Germinal center (tissue), 1 donor: ENCODE measurements around the gene GPR82.
"Not testable (repeated sequence)": the region's sequence is repeated elsewhere in the genome, so short reads cannot be mapped to it uniquely, and the experiment has no call there.

Experiments used
- DNase-seq: peaks from one replicate; pipeline ENCODE4 v3.0.0; 2012; ENCODE audit warnings: mixed read lengths, low spot score

Gene GPR82, protein sequence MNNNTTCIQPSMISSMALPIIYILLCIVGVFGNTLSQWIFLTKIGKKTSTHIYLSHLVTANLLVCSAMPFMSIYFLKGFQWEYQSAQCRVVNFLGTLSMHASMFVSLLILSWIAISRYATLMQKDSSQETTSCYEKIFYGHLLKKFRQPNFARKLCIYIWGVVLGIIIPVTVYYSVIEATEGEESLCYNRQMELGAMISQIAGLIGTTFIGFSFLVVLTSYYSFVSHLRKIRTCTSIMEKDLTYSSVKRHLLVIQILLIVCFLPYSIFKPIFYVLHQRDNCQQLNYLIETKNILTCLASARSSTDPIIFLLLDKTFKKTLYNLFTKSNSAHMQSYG

GRCh38 chrX:41723826-41724225 lies at the start of gene GPR82:
Gene GPR82, plus strand, starts transcription at chrX:41724181. Its CDS starts 2,846 bp downstream, at chrX:41727027.
- DNase-seq, result no peak

DNA sequence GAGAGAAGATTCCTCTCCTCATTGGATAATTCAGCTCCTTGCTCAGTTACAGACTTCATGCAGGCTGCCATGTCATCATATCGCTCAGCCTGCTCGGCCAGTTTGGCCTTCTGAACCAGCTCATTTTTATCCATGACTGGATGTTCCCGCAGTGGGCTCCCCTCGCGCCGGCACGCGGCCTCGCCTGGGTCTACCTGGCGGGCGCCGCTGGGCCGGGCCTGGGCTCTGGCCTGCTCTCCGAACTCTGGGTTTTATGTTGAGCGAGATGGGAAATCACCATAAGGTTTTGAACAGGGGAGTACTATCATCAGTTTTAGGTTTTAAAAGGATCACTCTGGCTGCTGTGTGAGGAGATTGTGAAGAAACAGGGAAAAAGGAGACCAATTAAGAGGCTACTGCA lies 47.6 kb upstream of the GPR82 start:
- not testable (repeated sequence) for DNase-seq

DNA sequence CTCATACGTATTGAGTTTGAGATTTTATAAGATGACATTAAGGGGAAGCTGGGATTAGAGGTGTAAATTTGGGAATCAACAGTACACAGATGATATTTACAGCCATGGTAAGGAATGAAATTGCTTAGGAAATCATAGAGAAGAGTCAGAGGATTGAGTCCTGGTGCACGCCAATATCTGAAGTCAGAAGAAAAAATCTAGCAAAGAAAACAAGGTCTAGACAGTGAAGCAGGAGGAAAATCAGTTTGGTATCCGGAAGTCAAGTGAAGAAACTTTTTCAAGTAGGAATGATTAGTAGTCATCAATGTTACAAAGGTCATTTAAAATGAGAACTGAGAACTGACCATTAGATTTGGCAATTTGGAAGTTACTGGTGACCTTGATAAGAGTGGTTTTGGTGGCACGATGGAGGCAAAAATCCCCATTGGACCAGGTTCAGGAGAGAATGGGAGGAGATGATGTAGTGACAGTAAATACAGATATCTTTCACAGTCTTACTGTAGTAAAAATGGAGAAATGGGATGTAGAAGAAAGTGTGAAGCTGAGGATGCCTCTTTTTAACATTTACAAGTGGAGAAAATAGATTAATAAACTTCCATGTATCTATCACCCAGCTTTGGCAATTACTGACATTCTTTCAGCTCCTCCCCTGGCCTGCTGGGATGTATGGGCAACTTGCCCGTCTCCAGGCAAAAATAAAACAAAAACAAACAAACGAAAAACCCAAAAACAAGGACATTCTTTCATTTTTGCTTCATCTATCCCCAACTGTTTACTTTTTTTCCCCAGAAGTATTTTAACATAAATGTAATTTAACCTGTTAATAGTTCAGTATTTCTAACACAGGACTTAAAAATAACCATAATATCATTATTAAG lies 46.6 kb upstream of the GPR82 start:
- no peak for DNase-seq

DNA sequence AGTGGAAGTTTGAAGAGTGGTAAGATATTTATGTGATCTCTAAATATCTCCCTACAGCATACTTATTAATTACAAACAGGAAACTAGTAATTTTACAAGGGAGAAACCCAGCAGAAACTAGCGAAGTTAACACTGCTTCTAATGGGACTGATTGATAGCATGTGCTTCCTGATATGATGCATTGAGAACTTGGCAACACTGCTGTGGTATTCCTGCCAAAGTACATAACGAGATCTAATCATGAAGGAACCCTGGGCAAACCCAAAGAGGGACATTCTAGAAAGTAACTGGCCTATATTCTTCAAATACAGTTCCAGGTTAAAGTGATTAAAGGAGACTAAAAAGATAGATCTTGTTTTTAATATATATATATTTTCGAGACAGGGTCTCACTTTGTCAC lies 39.8 kb upstream of the GPR82 start:
- no peak for DNase-seq

DNA sequence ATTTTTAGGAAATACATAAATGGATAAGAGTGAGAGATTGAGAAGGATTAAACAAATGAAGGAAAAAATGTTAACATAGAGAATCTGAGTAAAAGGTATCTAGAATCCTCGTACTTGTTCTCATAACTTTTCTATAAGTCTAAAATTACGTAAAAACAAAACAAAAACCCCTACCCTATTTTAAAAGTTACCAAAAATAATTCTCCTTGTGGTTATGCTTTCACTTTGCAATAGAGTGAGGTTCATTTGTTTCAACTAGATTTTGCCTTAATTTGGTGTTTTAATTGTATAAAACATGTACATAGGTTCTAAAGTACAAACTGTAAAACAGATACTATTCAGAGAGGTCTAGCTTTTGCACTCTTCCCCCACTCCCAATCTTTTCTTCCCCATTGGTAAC lies 39.0 kb upstream of the GPR82 start:
- DNase-seq, result no peak

- peak; percentile 2 for DNase-seq
Observed at GRCh38 chrX:41686788-41687187, 37.2 kb upstream of the GPR82 start.

DNA sequence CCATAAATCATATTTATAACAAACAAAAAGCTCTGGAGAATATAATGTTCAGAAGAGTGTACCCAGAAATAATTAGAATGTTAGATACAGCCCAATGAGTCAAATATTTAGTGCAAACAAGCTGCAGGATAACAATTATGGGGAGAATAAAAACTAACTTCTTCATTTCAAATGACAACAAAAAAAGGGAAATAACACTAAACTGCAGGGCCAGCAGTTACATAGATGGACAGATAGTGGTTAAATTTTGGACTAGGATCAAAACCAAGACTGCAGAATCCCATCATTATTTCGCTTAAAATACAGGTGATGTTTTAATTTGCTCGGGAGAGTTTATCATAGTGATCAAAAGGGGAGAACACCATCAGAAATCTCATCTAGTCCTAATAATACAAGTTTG lies 35.8 kb upstream of the GPR82 start:
- no peak for DNase-seq

DNA sequence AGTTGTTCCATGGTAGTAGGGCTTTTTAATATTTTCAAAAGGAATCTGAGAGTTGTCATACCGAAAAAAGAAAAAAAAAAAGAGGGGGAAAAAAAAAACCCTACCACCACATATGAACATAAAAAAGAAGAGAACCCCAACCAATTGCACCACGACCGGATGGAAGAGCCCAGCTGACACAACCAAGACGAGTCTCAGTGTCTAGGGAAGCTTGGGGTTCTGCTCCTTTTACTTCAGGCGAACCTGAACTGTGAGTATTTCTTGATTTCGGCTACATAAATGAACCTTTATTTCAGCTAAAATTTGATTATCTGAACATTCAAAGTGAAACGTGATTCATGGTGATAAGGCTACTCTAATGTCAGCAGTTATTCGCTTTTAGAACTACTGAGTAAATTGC lies 35.1 kb upstream of the GPR82 start, which contains the start of gene GPR34:
Gene GPR34, plus strand, starts transcription at position 139 of the 400 bp plus-strand sequence. CDS start 6,661 bp downstream, outside the sequence.
- DNase-seq, result peak; percentile 4

GRCh38 chrX:41689711-41690110 lies 34.3 kb upstream of the GPR82 start:
- DNase-seq, result no peak

- DNase-seq, result no peak
Observed at GRCh38 chrX:41692162-41692749, 31.7 kb upstream of the GPR82 start.

- DNase-seq, result no peak
Observed at GRCh38 chrX:41693024-41693423, 31.0 kb upstream of the GPR82 start.

GRCh38 chrX:41695426-41695825 lies 28.6 kb upstream of the GPR82 start:
- DNase-seq, result no peak

GRCh38 chrX:41703574-41704029 lies 20.4 kb upstream of the GPR82 start:
- DNase-seq, result no peak

DNA sequence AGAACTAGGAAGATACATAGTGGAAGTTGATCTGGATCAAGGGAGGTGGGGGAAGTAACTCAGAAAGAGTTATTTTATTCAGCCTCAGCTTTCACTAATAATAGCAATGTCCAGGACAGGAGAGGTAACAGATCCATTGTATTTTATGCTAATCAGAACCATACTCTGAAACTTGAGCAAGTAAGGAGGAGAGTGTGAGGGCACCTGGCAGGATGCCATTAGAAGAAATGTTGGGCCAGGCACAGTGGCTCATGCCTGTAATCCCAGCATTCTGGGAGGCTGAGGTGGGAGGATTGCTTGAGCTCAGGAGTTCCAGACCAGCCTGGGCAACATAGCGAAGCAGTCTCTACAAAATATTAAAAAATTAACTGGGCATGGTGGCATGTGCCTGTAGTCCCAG lies 18.9 kb upstream of the GPR82 start:
- DNase-seq, result no peak

GRCh38 chrX:41705680-41706374 lies 18.2 kb upstream of the GPR82 start:
- DNase-seq, result peak; percentile 14

- DNase-seq, result peak; percentile 5
Observed at GRCh38 chrX:41707218-41707617, 16.8 kb upstream of the GPR82 start.

DNA sequence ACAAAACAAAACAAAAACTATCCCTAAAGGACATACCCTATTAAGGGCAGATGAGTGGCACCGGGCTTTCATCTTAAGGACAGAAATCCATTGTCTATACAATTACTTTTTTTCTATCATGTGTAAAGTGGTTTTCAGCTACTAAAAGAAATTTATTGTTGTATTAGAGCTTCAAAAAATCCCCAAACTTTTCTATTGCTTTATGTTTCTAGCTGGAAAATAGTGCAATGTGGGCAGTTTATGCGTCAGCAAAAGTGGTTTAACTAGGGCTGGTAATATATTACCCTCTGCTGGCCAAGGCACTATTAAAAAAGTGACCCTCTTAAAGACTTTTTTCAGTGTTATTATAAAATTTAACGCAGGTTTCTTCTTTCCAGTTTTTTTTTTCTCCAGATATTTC lies 15.5 kb upstream of the GPR82 start:
- DNase-seq, result no peak

DNA sequence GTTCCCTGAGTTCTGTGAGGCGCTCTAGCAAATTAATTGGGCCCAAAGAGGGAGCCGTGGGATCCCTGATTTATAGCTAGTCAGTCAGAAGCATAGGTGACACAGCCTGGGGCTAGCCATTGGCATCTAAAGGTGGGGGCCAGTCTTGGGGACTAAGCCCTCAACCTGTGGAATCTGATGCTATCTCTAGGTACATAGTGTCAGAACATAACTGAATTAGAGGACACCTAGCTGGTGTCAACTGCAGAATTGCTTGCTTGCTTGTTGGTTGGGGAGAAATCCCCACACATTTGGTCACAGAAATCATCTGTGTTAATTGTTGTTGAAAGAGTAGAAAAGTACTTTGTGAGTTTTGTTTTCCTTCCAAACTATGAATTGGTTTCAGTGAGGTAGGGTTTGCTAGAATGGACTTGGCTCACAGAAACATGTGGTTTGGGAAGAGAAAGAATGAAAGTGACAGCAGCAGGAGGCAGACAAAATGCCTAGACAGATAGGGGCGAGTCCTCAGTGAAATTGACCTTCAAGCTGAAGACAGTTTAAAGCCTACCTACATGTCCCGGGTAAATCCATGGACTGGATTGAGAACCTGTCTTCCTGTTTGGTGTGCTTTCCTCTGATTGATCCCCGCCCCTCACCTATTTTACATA lies 12.8 kb upstream of the GPR82 start:
- DNase-seq, result no peak

GRCh38 chrX:41716222-41716621 lies 7.8 kb upstream of the GPR82 start:
- DNase-seq, result no peak

DNA sequence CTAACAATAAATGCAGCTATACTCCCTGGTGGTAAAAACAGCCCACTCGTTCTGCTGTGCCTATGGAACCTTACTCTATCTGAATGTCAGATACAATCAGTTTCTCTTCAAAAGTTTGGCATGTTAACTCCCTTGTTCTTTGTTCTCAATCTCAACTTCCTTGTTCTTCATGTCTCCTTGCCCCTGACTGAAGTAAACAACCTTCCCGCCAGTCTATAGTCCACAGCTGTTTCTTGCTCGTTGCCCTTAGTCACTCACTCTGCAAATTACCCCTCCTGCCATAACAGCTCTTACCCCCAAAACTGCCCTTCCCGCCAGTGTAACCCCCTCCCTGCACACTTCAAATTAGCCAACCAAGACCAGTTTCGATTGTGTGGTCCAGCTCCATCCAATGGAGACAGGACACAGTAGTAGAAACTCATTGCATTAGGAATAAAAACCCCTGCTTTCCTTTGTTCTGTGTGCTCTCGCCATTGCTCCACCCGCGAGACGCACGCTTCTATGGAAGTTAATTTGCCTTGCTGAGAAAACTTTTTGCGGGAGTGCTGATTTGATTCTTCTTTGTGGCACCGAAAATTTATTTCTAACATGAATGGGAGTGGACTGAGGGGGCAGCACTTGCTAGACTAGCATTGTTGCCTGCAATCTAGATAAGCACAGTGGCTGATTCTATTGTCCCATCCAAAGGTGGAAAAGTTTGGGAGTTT lies 7.1 kb upstream of the GPR82 start:
- DNase-seq, result no peak
